HEK293 (cell line): ENCODE results near the gene PCBP3.

ENCODE experiments used
- PRDM1 ChIP-seq: fragments of 450-650 bp; formaldehyde crosslinking; IDR thresholded peaks from 2 replicates; pipeline ENCODE4; 2016; ENCODE audit warnings: missing biosample characterization, missing genetic modification characterization
- SCRT1 ChIP-seq: fragments of 450-650 bp; formaldehyde crosslinking; IDR thresholded peaks from 2 replicates; pipeline ENCODE4 v1.5.1; 2016; ENCODE audit warnings: missing biosample characterization, missing genetic modification characterization, borderline replicate concordance
- TRIM28 ChIP-seq: IDR thresholded peaks from 2 replicates; pipeline ENCODE4 v1.6.1; 2011; ENCODE audit warnings: low read length, control low read depth, borderline replicate concordance
- ZNF423 ChIP-seq: fragments of 450-650 bp; formaldehyde crosslinking; IDR thresholded peaks from 2 replicates; pipeline ENCODE4 v1.5.1; 2016; ENCODE audit warnings: missing biosample characterization, missing genetic modification characterization
- ZNF626 ChIP-seq: fragments of 450-650 bp; sonication (Bioruptor Pico); formaldehyde crosslinking; IDR thresholded peaks from 2 replicates; pipeline ENCODE4 v1.5.1; 2018; ENCODE audit warnings: missing biosample characterization, missing genetic modification characterization, inconsistent platforms
- ZNF792 ChIP-seq: fragments of 450-650 bp; formaldehyde crosslinking; IDR thresholded peaks from 2 replicates; pipeline ENCODE4 v1.5.1; 2016; ENCODE audit warnings: missing biosample characterization, missing genetic modification characterization
- ZNF843 ChIP-seq: fragments of 450-650 bp; formaldehyde crosslinking; IDR thresholded peaks from 2 replicates; pipeline ENCODE4 v1.5.1; 2016; ENCODE audit warnings: missing biosample characterization, missing genetic modification characterization
- TF ChIP-seq, protein P1 (sequence below): fragments of 450-650 bp; formaldehyde crosslinking; IDR thresholded peaks from 2 replicates; pipeline ENCODE4 v1.5.1; 2016; ENCODE audit warnings: missing biosample characterization, missing genetic modification characterization

DNA sequence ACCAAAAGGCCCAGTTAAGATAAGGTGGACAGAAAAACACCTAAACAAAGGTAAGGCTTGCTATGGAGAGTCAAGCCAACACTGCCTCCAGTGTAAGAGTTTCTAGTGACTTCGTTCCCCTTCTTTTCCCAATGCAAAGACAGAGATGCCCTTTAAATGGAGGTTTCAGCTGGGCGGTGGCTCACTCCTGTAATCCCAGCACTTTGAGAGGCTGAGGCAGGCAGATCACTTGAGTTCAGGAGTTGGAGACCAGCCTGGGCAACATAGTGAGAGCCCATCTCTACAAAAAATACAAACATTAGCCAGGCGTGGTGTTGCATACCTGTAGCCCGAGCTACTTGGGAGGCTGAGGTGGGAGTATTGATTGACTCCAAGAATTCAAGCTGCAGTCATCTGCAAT is 314.0 kb downstream of the PCBP3 start:
- TF ChIP-seq PRDM1 (tag by site-specific recombination), result no peak
- no peak for TF ChIP-seq ZNF792 (tag by site-specific recombination)
- no peak for TF ChIP-seq ZNF843 (tag by site-specific recombination)
- TF ChIP-seq SCRT1 (tag by site-specific recombination), result no peak
- TF ChIP-seq, protein P1, sequence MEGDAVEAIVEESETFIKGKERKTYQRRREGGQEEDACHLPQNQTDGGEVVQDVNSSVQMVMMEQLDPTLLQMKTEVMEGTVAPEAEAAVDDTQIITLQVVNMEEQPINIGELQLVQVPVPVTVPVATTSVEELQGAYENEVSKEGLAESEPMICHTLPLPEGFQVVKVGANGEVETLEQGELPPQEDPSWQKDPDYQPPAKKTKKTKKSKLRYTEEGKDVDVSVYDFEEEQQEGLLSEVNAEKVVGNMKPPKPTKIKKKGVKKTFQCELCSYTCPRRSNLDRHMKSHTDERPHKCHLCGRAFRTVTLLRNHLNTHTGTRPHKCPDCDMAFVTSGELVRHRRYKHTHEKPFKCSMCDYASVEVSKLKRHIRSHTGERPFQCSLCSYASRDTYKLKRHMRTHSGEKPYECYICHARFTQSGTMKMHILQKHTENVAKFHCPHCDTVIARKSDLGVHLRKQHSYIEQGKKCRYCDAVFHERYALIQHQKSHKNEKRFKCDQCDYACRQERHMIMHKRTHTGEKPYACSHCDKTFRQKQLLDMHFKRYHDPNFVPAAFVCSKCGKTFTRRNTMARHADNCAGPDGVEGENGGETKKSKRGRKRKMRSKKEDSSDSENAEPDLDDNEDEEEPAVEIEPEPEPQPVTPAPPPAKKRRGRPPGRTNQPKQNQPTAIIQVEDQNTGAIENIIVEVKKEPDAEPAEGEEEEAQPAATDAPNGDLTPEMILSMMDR (tag by site-specific recombination), result no peak
- TF ChIP-seq TRIM28, result no peak
- TF ChIP-seq ZNF423 (tag by site-specific recombination), result no peak
- no peak for TF ChIP-seq ZNF626 (tag by site-specific recombination)
